GM13976 (cell line): Measurements from ENCODE around the gene HES3.

Experiments
- DNase-seq: peaks from one replicate; pipeline ENCODE4 v3.0.0; 2012; ENCODE audit warnings: low spot score
- in situ Hi-C: fragments of 300-500 bp; cut with MboI; formaldehyde crosslinking; loops from one replicate; pipeline ENCODE4 v1.12.0; 2022; ENCODE audit warnings: low sequenced_read_pairs, mixed read lengths, inconsistent platforms; ENCODE audit not compliant: unreplicated experiment
- TF ChIP-seq, protein P1 (sequence below): IDR thresholded peaks from 2 replicates; pipeline ENCODE4 v1.5.1; 2012; ENCODE audit warnings: borderline replicate concordance, mild to moderate bottlenecking; ENCODE audit not compliant: insufficient read depth; ENCODE audit errors: extremely low read depth, missing control alignments, control extremely low read depth

Gene HES3

GRCh38 chr1:6241887-6242740 lies 1.9 kb upstream of the HES3 start:
- in situ Hi-C loops = no loop called here
- DNase-seq = no peak

DNA sequence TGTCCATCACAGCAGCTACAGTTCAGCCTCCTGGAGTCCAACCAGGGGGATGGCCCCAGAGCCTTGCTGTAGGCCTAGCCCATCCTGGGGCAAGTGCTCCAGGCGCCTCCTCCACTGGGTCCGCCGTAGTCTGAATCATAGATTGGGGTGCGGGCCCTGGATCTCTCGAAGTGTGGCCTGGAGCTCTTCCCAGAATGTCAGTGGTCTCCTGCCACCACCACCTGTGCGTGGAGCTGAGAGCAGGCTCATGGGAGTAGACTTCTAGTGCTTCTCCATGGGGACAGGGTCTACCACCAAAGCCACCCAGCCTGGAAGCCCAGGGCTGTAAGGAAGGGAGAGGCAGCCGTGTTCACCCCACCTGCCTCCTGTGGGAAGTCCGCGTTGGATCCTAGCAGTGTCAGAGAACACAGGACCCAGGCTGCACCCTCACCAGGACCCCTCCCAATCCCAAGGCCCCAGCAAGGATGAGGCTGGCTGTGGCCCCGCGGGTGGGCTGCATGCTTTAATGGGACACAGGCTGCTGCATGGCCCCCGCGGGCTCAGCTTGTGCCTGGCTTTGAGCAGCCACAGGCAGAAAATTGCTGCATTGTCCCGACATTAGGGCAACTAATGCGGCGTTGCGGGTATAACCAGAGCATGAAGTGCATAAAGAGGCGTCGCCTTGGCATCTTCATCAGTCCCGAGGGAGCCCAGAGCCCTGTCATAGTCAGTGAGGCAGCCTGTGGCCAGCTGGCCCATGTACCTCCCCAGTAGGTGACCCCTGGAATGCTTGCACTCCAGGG lies 735 bp upstream of the HES3 start:
- in situ Hi-C loops = no loop called here
- DNase-seq = no peak
- TF ChIP-seq, protein P1, sequence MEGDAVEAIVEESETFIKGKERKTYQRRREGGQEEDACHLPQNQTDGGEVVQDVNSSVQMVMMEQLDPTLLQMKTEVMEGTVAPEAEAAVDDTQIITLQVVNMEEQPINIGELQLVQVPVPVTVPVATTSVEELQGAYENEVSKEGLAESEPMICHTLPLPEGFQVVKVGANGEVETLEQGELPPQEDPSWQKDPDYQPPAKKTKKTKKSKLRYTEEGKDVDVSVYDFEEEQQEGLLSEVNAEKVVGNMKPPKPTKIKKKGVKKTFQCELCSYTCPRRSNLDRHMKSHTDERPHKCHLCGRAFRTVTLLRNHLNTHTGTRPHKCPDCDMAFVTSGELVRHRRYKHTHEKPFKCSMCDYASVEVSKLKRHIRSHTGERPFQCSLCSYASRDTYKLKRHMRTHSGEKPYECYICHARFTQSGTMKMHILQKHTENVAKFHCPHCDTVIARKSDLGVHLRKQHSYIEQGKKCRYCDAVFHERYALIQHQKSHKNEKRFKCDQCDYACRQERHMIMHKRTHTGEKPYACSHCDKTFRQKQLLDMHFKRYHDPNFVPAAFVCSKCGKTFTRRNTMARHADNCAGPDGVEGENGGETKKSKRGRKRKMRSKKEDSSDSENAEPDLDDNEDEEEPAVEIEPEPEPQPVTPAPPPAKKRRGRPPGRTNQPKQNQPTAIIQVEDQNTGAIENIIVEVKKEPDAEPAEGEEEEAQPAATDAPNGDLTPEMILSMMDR = no peak

More at GRCh38 chr1:6241887-6242740, 1.9 kb upstream of the HES3 start:
- TF ChIP-seq, protein P1 = no peak

DNA sequence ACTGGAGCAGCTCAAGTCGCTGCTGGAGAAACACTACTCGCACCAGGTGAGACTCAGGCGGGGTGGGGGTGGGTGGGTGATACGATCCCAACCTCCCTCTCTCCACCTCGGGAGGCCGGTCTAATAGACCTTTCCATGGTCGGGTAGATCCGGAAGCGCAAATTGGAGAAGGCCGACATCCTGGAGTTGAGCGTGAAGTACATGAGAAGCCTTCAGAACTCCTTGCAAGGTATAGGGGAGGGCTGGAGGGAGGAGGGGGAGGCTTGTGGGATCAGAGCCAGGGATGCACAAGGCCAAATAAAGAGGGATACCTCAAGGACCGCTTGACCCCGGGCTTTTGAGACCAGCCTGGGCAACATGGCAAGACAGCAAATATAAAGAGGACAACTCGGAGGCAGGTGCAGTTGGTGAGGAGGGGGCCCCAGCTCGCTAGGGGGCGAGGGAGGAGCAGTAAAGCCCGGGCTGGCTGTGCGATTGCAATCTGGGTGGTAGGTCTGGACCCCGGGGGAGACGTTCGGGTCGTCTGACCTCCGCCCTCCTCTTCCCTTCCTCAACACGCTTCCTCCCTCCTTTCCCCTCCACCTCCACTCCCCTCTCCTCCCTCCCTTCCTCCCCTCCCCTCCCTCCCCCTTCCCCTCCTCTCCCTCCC lies 546 bp downstream of the HES3 start:
- in situ Hi-C loops = loop anchor here (5.0 kb wide), 1 partner anchor 103 kb away; no protein-coding TSS in a partner anchor

DNA sequence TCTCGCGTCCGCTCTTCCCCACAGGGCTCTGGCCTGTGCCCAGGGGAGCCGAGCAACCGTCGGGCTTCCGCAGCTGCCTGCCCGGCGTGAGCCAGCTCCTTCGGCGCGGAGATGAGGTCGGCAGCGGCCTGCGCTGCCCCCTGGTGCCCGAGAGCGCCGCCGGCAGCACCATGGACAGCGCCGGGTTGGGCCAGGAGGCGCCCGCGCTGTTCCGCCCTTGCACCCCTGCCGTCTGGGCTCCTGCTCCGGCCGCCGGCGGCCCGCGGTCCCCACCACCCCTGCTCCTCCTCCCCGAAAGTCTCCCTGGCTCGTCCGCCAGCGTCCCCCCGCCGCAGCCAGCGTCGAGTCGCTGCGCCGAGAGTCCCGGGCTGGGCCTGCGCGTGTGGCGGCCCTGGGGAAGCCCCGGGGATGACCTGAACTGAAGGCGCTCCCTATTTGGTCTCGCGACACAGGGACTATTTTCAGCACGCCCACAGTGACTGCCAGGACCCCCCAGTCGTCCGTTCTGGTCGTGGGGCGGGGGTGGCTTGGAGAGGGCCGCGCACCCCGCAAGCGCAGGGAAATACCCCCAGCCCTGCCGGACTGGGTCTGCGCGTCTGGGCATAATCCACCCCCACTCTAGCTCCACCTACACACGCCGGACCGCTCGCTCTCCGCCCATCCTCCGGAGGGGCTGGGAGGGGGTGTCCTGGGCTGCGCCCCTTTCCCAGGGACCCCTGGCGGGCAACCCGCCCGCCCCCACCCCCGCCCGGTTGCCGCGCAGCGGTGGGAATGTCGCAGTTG lies 1.3 kb downstream of the HES3 start:
- peak; percentile 92 for DNase-seq
- in situ Hi-C loops = loop anchor here (5.0 kb wide), 1 partner anchor 102 kb away; no protein-coding TSS in a partner anchor
- TF ChIP-seq, protein P1 = peak; percentile 95

More for the DNA sequence above, 546 bp downstream of the HES3 start:
- TF ChIP-seq, protein P1 = no peak
- DNase-seq = no peak

DNA sequence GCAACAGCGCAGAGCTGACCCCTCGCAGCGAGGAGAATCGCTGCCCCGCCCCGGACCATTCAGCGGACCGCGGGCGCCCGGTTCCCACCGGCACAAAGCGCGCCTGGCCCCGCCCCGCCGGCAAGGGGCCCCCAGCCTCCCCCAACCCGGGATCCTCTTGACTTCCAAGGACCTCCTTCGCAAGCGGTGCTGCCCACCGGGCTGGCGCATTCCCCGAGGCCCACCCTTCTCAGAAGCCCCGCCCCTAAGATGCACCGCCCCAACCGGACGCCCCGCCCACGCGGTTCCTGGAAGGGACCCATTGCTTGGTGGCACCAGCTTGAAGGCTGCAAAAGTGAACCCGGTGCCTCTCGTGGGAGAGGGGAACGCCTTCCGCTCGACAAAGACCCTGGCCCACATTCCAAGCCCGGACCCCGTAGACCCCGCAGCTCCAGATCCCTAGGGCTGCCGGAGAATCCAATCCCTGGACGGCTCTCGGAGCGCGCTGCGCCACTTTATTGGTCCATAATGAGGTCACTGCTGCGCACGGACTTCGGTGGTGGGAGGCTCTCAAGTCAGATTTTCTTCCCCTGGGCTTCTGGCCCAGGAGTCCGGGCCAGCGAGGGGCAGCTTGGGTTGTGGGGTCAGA lies 2.0 kb downstream of the HES3 start:
- in situ Hi-C loops = loop anchor here (5.0 kb wide), 1 partner anchor 101 kb away; no protein-coding TSS in a partner anchor
- TF ChIP-seq, protein P1 = no peak
- DNase-seq = peak; percentile 76
